ENCODE data around the gene JAKMIP2. TPM values are rescaled to one million over a fixed set of nuclear protein-coding genes. Genes with fewer than 3 reads are reported as not detected.
A peak's percentile ranks its signal among the peaks of the same experiment; 100 is the strongest.

Gene JAKMIP2
- total RNA-seq, 4 donors from 2014 or later, result 2.1 TPM; not detected in 2

DNA sequence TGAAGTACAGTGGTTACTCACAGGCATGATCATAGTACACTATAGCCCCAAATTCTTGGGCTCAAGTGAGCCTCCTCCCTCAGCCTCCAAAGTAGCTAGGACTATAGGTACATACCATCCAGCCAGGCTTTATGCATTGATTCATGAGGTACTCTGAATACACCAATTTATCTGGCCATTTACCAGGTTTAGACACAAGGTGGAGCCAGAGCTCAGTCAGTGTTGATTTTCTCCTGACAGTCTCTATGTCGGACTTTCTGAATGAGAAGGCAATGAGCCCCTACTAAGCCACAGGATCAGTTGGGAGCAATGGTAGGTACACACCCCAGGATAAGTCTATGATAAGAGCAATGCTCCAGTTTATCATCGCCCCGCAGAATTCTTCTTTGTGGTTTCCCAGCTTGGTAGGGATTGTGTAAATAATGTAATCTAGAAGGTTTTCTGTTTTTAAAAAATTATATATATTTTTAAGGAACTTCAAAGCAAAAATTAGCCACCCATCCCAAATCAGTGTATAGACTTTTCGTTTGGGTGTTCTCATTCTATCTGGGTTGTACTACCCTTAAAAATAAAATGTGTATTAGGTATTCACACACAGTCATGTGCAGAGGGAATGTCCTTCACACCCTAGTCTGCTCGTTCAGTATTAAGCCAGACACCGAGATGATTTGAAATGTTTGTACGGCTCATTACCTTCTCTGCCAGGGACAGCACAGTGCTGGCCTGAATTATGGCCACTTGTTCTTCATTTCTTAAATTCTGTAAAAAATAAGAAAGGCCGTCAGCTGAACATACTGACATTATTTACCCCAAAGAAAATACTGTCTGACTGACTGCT lies 154.3 kb downstream of the JAKMIP2 start:
- no peak overlapping the region for H3K4me3 ChIP-seq
- peak in 1 of 3 donors; percentile 79 for DNase-seq
- no peaks in the 10 kb centered on the region for H3K9me3 ChIP-seq
- H3K36me3 ChIP-seq, result no peaks in the 10 kb centered on the region
- H3K27me3 ChIP-seq, result no peaks in the 10 kb centered on the region
- H3K4me1 ChIP-seq, result no peaks in the 10 kb centered on the region
- no peak overlapping the region for H3K27ac ChIP-seq
- TF ChIP-seq CTCF (IDR thresholded peaks at IDR 0.05), result peak in 4 of 6 experiments; percentile 58 to 90 (median 86)
- no peak for TF ChIP-seq POLR2A (IDR thresholded peaks at IDR 0.05)

GRCh38 chr5:147626464-147626863 lies 156.1 kb downstream of the JAKMIP2 start:
- no peaks in the 10 kb centered on the region for H3K4me1 ChIP-seq
- no peak for DNase-seq
- H3K27me3 ChIP-seq, result no peaks in the 10 kb centered on the region
- H3K9me3 ChIP-seq, result no peaks in the 10 kb centered on the region
- H3K27ac ChIP-seq, result no peak overlapping the region
- H3K4me3 ChIP-seq, result no peak overlapping the region
- TF ChIP-seq CTCF (IDR thresholded peaks at IDR 0.05), result no peak
- no peak for TF ChIP-seq POLR2A (IDR thresholded peaks at IDR 0.05)
- no peaks in the 10 kb centered on the region for H3K36me3 ChIP-seq

DNA sequence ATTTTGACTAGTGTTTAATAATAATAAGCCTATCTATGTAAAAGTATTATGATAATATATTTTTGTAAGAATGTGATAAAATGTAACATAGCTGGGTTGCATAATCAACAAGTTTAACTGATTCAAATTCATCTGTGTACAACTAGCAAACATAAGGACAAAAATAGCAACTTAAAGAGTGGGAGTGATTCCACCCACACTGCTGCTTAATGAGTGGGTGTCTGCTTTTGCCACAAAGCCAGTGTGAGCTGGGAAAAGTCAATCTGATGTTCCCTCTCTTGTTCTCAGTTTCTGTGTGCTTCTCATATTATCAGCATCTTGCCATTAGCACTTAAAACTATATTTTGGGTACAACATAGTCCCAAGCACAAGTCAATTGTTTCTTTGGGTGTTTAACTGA lies 161.5 kb downstream of the JAKMIP2 start:
- no peaks in the 10 kb centered on the region for H3K9me3 ChIP-seq
- TF ChIP-seq CTCF (IDR thresholded peaks at IDR 0.05), result no peak
- TF ChIP-seq POLR2A (IDR thresholded peaks at IDR 0.05), result no peak
- H3K36me3 ChIP-seq, result no peaks in the 10 kb centered on the region
- H3K27ac ChIP-seq, result no peak overlapping the region
- no peak for DNase-seq
- no peaks in the 10 kb centered on the region for H3K27me3 ChIP-seq
- no peak overlapping the region for H3K4me3 ChIP-seq
- H3K4me1 ChIP-seq, result no peaks in the 10 kb centered on the region

DNA sequence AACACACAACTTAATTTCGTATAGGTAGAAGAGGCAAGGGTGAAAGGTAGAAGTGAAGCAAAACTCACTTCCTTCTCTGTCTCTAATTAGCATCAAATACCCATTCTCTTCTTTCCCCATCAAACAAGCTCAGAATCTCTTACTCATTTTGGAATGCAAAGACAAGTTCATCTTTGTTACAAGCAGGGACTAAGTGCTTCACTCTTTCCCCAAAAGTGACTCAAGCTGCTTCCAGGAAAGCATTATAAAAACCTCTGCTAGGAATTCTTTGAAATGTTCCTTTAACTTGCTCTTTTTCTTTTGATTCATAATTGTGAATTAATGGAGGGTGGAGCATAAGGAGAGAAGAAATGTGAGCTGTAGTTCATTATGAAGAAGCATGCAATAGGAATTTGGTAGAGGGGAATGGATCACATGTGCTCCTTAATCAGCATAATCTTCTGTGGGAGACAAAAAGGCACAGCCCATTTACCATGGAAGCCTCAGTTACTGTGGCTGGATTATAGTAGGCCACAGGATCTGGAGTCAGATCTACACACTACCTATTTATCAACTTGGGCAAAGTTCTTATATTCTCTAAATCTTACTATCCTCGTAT lies 163.1 kb downstream of the JAKMIP2 start:
- no peaks in the 10 kb centered on the region for H3K4me1 ChIP-seq
- TF ChIP-seq CTCF (IDR thresholded peaks at IDR 0.05), result no peak
- TF ChIP-seq POLR2A (IDR thresholded peaks at IDR 0.05), result no peak
- no peaks in the 10 kb centered on the region for H3K36me3 ChIP-seq
- H3K9me3 ChIP-seq, result no peaks in the 10 kb centered on the region
- no peak overlapping the region for H3K4me3 ChIP-seq
- DNase-seq, result no peak
- H3K27ac ChIP-seq, result no peak overlapping the region
- H3K27me3 ChIP-seq, result no peaks in the 10 kb centered on the region

GRCh38 chr5:147617711-147618350 lies 164.7 kb downstream of the JAKMIP2 start:
- no peak overlapping the region for H3K4me3 ChIP-seq
- DNase-seq, result no peak
- no peaks in the 10 kb centered on the region for H3K36me3 ChIP-seq
- H3K4me1 ChIP-seq, result no peaks in the 10 kb centered on the region
- no peaks in the 10 kb centered on the region for H3K9me3 ChIP-seq
- no peaks in the 10 kb centered on the region for H3K27me3 ChIP-seq
- TF ChIP-seq POLR2A (IDR thresholded peaks at IDR 0.05), result no peak
- H3K27ac ChIP-seq, result no peak overlapping the region

- TF ChIP-seq POLR2A (IDR thresholded peaks at IDR 0.05) (no peak), CTCF (IDR thresholded peaks at IDR 0.05) (no peak)
- Histone ChIP-seq H3K36me3 (no peaks in the 10 kb centered on the region), H3K9me3 (no peaks in the 10 kb centered on the region), H3K4me3 (no peak overlapping the region), H3K27me3 (no peaks in the 10 kb centered on the region), H3K27ac (no peak overlapping the region), H3K4me1 (no peaks in the 10 kb centered on the region)
- DNase-seq, result no peak
Observed at GRCh38 chr5:147617191-147617606, 165.3 kb downstream of the JAKMIP2 start.

All from Peyer's patch (tissue), 4 donors.